Activated CD4-positive, alpha-beta memory T cell treated with anti-CD3 and anti-CD28 coated beads for 36 hours (primary cell): ENCODE results near the gene CAMTA1. TPM values are rescaled to one million over a fixed set of nuclear protein-coding genes. Genes with fewer than 3 reads are reported as not detected.

ENCODE experiments used
- CTCF ChIA-PET: fragments of 350-600 bp; sonication (Branson Sonifier 250); formaldehyde crosslinking; loops from one replicate; lab custom pipeline; 2021; ENCODE audit warnings: antibody characterized with exemption, inconsistent platforms; lab: Charles Lee
- POLR2A ChIA-PET: fragments of 350-600 bp; sonication (Branson Sonifier 250); formaldehyde crosslinking; loops from one replicate; lab custom pipeline; 2021; ENCODE audit warnings: antibody characterized with exemption; lab: Charles Lee
- DNase-seq: peaks from one replicate; pipeline ENCODE4 v3.0.0-alpha.2; 2020
- H3K27ac Mint-ChIP-seq: one replicate; pipeline ENCODE4 v1.8.0; 2021; ENCODE audit warnings: mixed read lengths
- H3K27me3 Mint-ChIP-seq: one replicate; pipeline ENCODE4 v1.8.0; 2021; ENCODE audit warnings: mixed read lengths
- H3K36me3 Mint-ChIP-seq: one replicate; pipeline ENCODE4 v1.8.0; 2021; ENCODE audit warnings: mixed read lengths
- H3K4me1 Mint-ChIP-seq: one replicate; pipeline ENCODE4 v1.8.0; 2021; ENCODE audit warnings: low read depth, mixed read lengths
- H3K4me3 Mint-ChIP-seq: one replicate; pipeline ENCODE4 v1.8.0; 2021; ENCODE audit warnings: mild to moderate bottlenecking, mixed read lengths
- H3K9me3 Mint-ChIP-seq: one replicate; pipeline ENCODE4 v1.8.0; 2021; ENCODE audit warnings: mixed read lengths
- intact Hi-C: fragments of 100-400 bp; cut with micrococcal nuclease; formaldehyde crosslinking; loops from one replicate; pipeline ENCODE4 v1.15.1; 2023
- total RNA-seq, 2 experiments: library from RNA; stranded (reverse); gene quantifications; one replicate each; pipeline ENCODE4 v1.2.3, GENCODE V29; 2021

The CAMTA1 gene
- total RNA-seq, 2 experiments from 2014 or later: 64.7 to 68.9 TPM

DNA sequence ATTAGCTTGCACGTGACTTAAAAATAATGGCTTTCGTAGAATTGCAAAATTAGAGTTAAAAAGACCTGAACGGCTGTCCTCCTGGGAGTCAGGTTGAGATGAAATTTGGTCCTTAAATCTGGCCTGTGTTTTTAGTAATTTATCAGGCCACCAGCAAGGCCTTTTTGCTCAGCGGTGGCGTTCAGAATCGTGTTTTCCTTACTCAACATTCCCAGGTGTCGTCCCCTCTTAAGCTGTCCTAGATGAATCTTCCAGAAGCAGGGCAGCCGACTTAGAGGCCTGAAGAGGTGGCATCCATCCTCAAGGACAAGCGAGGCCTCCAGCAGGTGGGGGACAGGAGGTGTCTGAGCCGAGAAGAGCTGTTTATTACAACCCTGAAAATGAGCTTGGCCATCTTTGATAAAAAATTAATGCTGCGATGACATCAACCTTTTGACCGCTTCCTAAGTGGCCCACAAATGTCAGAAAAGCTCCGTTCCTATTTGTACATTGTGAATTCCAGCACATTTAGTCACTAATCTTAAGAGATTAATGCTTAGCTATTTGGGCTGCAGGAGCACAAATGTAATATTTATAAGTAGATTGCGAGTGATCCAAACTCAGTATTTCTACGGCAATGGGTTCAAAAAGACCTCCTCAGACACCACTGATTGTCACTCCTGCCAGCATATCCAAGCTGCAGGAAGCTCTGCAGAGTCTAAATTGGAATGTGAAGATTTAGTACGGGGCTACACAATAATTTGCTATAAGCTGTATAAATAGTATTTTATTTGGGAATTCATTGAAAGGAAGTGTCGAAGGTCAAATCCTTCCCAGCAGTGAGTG, 641.7 kb downstream of the CAMTA1 start:
- H3K4me1 Mint-ChIP-seq: no peaks in the 10 kb centered on the region
- no peak overlapping the region for H3K4me3 Mint-ChIP-seq
- H3K36me3 Mint-ChIP-seq: no peaks in the 10 kb centered on the region
- intact Hi-C loops: no loop called here
- no peaks in the 10 kb centered on the region for H3K27me3 Mint-ChIP-seq
- H3K27ac Mint-ChIP-seq: no peak overlapping the region
- ChIA-PET CTCF (no interaction called here), POLR2A (no interaction called here)
- no peak for DNase-seq
- H3K9me3 Mint-ChIP-seq: no peaks in the 10 kb centered on the region

DNA sequence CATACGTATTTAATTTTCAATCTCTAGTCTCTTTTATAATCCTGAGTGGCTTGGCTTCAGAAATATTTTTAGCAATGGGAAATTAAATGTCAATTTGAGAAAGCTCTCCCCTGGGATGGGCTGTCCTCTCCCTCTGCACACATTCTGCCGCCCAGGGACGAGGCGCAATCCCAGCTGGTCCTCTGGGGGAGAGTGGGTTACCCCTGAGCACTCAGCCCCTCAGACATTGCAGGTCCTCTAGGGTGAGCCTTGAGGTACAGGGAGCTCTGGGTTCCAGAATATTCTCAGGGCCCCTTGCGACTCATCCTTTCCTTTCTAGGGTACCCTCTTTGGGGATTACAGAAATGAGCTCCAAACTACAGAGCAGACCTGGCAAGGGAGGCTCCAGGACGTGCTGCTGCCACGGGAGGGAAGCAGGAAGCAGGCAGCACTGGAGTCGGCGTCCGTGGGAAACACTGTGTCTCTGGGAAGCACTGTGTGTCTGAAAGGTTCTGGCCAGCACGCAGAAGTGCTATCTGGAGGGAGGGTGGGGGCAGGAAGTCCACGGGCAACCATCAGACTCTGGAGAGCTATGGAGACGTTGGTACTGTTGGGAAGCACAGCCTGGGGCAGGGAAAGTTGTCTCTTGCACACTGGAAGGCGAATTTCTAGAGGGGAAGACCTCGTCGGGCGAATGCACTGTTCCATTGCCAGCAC, 642.5 kb downstream of the CAMTA1 start:
- no peak overlapping the region for H3K27ac Mint-ChIP-seq
- no peaks in the 10 kb centered on the region for H3K36me3 Mint-ChIP-seq
- intact Hi-C loops: no loop called here
- POLR2A ChIA-PET: no interaction called here
- H3K4me3 Mint-ChIP-seq: no peak overlapping the region
- no peaks in the 10 kb centered on the region for H3K27me3 Mint-ChIP-seq
- no peak for DNase-seq
- CTCF ChIA-PET: no interaction called here
- H3K9me3 Mint-ChIP-seq: no peaks in the 10 kb centered on the region
- no peaks in the 10 kb centered on the region for H3K4me1 Mint-ChIP-seq

DNA sequence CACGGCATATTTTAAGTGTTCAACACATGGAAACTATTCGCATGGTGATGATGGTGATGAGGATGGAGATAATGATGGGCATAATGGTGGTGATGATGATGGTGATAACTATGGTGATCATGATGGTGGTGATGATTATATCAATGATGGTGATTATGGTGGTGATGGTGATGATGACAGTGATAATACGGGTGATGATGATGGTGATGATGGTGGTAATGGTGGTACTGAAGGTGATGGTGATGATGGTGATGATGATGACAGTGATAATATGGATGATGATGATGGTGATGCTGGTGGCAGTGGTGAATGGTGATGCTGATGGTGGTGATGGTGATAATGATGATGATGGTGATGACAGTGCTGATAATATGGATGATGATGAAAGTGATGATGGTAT, 644.0 kb downstream of the CAMTA1 start:
- H3K4me3 Mint-ChIP-seq: no peak overlapping the region
- H3K27me3 Mint-ChIP-seq: no peaks in the 10 kb centered on the region
- DNase-seq: no peak
- no peak overlapping the region for H3K27ac Mint-ChIP-seq
- POLR2A ChIA-PET: no interaction called here
- intact Hi-C loops: no loop called here
- peaks cover 4% of the 10 kb centered on the region for H3K9me3 Mint-ChIP-seq
- no peaks in the 10 kb centered on the region for H3K36me3 Mint-ChIP-seq
- CTCF ChIA-PET: no interaction called here
- H3K4me1 Mint-ChIP-seq: no peaks in the 10 kb centered on the region

DNA sequence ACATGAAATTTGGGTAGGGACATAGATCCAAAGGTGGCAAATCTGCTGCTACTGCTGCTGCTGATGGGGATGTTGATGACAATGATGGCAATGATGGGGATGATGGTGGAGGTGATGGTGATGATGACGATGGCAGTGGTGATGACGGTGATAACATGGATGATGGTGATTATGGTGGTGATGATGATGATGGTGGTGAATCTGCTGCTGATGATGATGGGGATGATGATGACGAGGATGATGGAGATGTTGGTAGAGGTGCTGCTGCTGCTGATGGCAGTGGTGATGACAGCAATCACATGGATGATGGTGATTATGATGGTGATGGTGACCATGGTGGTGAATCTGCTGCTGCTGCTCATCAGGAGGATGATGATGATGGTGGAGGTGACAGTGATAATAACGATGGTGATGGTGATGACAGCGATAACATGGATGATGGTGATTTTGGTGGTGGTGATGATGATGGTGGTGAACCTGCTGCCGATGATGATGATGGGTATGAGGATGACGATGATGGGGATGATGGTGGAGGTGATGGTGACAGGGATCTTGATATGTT, 644.9 kb downstream of the CAMTA1 start:
- no peak for DNase-seq
- Mint-ChIP-seq H3K4me3 (no peak overlapping the region), H3K4me1 (no peaks in the 10 kb centered on the region), H3K9me3 (peaks cover 5% of the 10 kb centered on the region), H3K27me3 (no peaks in the 10 kb centered on the region), H3K27ac (no peak overlapping the region), H3K36me3 (no peaks in the 10 kb centered on the region)
- ChIA-PET CTCF (no interaction called here), POLR2A (no interaction called here)
- intact Hi-C loops: no loop called here

DNA sequence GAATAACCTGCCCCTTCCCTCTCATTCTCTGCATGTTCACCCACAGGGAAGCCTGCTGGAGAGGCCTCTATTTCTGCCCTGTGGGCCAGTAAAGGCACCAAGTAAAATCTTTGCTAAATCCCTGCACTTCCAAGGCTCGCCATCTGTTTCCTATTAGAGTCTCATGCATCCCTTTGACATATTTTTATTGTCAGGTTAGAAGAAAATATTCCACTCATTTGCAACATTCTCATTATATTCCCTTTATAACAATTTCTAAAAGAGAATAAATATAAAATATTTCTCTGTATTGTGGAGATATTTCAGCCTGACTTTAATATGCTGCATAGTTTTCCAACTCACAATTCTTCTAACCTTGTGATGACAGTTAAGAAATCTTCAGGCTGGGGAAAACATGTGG, 645.4 kb downstream of the CAMTA1 start:
- no peak for DNase-seq
- H3K9me3 Mint-ChIP-seq: peaks cover 5% of the 10 kb centered on the region
- no peaks in the 10 kb centered on the region for H3K4me1 Mint-ChIP-seq
- H3K4me3 Mint-ChIP-seq: no peak overlapping the region
- ChIA-PET CTCF (no interaction called here), POLR2A (no interaction called here)
- intact Hi-C loops: no loop called here
- H3K36me3 Mint-ChIP-seq: no peaks in the 10 kb centered on the region
- no peak overlapping the region for H3K27ac Mint-ChIP-seq
- H3K27me3 Mint-ChIP-seq: no peaks in the 10 kb centered on the region

DNA sequence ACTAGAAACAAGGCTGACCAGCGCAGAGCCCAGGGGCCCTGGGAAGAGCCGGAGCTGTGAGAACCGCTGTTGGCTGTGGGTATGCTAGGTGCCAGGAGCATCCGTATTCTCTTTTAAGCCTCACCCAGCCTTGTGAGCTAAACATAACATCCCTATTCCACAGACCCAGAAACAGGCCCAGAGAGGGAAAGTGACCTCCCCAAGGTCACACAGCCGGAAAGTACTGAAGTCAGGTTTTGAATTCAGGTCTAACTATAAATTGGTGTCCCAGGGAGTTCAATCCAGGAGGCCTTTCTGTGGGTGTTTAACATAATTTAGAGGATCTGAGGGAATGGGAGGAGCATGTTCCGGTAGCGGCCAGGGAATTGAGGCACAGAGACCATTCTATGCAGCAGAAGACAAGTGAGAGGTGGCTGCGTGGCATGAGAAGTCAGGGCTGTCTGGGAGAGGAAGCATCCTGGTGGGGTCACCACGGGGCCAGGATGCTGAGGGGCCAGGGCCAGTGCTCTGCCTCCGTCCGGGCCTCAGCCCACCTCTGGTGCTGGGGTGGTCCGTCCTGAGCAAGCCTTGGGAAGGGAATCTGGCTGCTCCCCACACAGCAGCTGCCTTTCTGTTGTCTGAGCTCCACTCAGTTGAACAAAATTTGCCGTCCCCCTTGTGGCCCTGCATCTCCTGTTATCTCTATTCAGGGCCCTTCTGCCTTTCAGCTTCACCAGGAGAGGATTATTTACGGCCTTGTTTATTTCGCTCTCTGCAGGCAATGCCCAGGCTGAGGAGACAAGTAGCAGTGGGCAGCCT, 647.0 kb downstream of the CAMTA1 start:
- ChIA-PET POLR2A (no interaction called here), CTCF (no interaction called here)
- H3K4me3 Mint-ChIP-seq: no peak overlapping the region
- H3K27ac Mint-ChIP-seq: no peak overlapping the region
- intact Hi-C loops: no loop called here
- H3K9me3 Mint-ChIP-seq: peaks cover 5% of the 10 kb centered on the region
- H3K27me3 Mint-ChIP-seq: no peaks in the 10 kb centered on the region
- no peaks in the 10 kb centered on the region for H3K4me1 Mint-ChIP-seq
- no peaks in the 10 kb centered on the region for H3K36me3 Mint-ChIP-seq
- no peak for DNase-seq

DNA sequence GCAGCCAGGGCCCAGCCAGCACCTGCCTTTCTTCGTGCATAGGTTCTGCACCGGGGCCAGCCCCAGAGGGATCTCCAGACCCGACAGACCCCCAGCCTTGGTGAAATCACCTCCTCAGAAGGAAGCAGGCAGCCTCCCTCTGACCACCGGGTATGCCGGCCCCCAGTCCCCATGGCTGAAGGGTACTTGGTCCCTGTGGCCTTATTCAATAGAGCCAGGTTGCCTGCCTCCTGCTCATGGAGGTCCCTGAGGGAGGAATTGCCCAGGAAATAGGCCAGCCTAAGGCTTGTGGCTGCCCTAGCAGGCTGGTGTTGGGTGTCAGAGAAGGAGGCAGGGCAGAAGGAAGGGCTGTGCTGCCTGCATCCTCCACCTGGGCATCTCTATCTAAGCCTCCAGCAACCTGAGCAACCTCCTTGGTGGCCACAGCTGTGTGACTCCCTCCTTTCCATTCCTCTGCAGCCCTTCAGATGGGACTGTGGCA, 647.7 kb downstream of the CAMTA1 start:
- H3K36me3 Mint-ChIP-seq: no peaks in the 10 kb centered on the region
- CTCF ChIA-PET: no interaction called here

DNA sequence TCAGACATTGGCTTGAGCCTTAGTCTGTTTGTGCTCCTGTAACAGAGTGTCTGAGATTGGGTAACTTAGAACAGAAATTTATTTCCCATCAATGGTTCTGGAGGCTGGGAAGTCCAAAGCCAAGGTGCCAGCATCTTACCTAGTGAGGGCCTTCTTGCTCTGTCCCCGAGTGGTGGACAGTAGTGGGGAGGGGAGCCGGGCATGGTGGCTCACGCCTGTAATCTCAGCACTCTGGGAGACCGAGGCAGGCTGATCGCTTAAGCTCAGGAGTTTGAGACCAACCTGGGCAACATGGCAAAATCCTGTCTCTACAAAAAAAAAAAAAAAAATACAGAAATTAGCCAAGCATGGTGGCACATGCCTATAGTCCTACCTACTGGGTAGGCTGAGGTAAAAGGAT, 649.3 kb downstream of the CAMTA1 start:
- CTCF ChIA-PET: interaction anchor here (0.6 kb wide), 1 partner anchor 127 kb away, joined by 3 read pairs; no protein-coding TSS in a partner anchor
- Mint-ChIP-seq H3K27me3 (no peaks in the 10 kb centered on the region), H3K4me3 (no peak overlapping the region), H3K36me3 (no peaks in the 10 kb centered on the region), H3K27ac (no peak overlapping the region), H3K4me1 (no peaks in the 10 kb centered on the region), H3K9me3 (peaks cover 5% of the 10 kb centered on the region)
- POLR2A ChIA-PET: no interaction called here
- DNase-seq: no peak
- intact Hi-C loops: no loop called here

More for the DNA sequence above, 647.7 kb downstream of the CAMTA1 start:
- H3K9me3 Mint-ChIP-seq: peaks cover 5% of the 10 kb centered on the region
- H3K4me3 Mint-ChIP-seq: no peak overlapping the region
- no peak for DNase-seq
- no peaks in the 10 kb centered on the region for H3K4me1 Mint-ChIP-seq
- POLR2A ChIA-PET: no interaction called here
- H3K27me3 Mint-ChIP-seq: no peaks in the 10 kb centered on the region
- no peak overlapping the region for H3K27ac Mint-ChIP-seq
- intact Hi-C loops: no loop called here

DNA sequence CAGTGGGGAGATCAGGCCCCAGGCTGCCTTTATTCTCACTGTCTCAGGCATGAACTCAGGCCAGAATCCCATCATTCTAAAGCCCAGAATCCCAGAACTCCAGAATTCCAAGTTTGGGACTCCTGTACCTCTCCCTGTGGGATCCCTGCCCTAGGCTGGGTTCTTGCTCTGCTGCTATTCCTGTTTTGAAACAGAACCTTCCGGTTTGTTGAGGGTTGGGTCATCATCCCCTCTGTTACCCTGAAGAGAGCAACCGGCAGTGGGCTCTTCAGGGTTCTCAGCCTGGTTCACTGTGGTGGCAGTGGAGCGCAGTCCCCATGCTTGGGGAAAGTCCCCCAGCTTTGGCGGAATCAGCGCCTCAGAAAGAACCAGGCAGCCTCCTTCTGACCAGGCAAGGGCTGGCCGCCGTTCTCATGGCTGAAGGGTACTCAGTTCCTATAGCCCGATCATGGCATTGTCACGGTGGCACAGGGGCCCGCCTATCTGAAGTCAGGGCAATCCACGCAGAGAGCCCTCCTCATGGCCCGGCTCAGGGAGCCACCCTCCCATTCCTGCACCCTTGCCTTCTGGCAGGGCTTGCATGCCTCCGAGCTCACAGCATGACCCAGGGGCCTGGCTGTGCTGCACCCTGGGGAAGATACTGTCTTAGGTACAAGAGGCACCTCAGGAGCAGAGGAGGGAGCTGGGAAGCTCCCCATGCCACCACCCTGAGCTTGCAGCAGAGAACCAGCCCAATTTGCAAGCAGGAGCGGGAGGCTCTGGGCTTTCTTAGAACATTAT, 650.2 kb downstream of the CAMTA1 start:
- H3K27ac Mint-ChIP-seq: no peak overlapping the region
- H3K9me3 Mint-ChIP-seq: peaks cover 5% of the 10 kb centered on the region
- H3K4me3 Mint-ChIP-seq: no peak overlapping the region
- no peaks in the 10 kb centered on the region for H3K4me1 Mint-ChIP-seq
- no peaks in the 10 kb centered on the region for H3K36me3 Mint-ChIP-seq
- CTCF ChIA-PET: no interaction called here
- H3K27me3 Mint-ChIP-seq: no peaks in the 10 kb centered on the region
- no peak for DNase-seq
- intact Hi-C loops: no loop called here
- POLR2A ChIA-PET: no interaction called here

DNA sequence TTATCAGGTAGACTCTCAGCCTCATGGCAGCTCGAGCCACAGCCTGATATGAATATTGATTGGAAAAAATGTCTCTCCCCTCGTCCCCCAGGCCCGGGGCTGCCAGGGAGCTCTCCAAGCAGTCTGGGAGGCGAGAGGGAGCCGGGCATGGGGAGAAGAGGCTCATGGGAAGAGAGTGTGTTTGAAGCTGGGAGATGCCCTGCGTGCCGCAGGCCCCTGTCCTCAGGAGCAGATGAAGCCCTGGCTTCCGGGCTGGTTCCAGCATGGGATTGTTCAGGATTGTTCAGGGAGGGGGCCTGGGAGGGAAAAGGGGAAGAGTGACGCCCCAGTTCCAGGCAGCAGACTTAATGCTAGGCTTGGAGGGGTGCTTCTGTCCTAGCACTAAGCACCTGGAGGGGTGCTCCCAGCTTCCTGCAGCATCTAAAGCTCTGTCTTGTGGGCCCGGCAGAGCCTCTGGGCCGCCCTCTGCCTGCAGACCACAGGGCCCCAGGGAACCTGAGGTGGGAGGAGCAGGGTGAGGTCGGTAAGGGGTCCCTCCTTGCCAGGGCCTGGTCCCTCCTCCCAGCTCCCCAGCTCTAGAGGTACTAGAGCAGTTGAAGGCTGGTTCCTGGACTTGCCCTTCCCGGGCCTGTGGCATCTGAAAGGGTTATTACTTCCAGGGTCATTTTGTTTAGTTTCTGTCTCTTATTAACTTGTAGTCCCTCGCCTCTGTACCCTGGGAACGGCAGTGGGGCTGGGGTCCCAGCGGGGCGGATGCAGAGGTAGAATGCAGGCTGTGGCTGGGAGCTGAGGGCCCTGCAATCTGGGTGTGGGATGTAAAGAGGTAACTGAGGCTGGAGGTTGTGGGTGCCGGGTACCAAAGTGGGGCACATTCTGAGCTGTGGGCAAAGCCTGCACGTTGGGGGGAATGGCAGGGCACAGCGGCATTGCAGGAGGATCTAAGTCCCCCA, 651.1 kb downstream of the CAMTA1 start:
- intact Hi-C loops: no loop called here
- Mint-ChIP-seq H3K4me1 (no peaks in the 10 kb centered on the region), H3K27ac (no peak overlapping the region), H3K4me3 (no peak overlapping the region), H3K9me3 (peaks cover 5% of the 10 kb centered on the region), H3K27me3 (no peaks in the 10 kb centered on the region), H3K36me3 (no peaks in the 10 kb centered on the region)
- CTCF ChIA-PET: interaction anchor here (0.6 kb wide), 1 partner anchor 211 kb away, joined by 3 read pairs; no protein-coding TSS in a partner anchor
- DNase-seq: no peak
- POLR2A ChIA-PET: no interaction called here

DNA sequence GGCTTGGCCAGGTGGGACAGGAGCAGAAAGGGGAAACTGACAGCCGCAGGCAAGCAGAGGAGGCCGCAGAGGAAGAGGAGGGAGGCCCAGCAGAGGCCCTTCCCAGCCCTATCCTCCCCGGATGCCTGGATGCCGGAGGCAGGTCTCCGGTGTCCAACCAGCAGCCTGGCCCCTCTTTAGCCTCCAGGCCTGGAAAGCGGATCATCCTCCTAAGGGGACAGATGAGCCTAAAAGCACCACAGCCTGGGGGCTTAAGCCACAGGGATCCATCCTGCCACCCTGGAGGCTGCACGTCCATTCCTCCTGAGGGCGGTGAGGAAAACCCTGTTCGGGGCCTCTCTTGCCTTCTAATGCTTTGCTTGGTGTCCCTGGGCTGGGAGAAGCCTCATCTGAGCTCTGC, 651.8 kb downstream of the CAMTA1 start:
- Mint-ChIP-seq H3K4me3 (no peak overlapping the region), H3K9me3 (peaks cover 5% of the 10 kb centered on the region), H3K27me3 (no peaks in the 10 kb centered on the region), H3K4me1 (no peaks in the 10 kb centered on the region), H3K27ac (no peak overlapping the region), H3K36me3 (no peaks in the 10 kb centered on the region)
- POLR2A ChIA-PET: no interaction called here
- CTCF ChIA-PET: no interaction called here
- intact Hi-C loops: no loop called here
- no peak for DNase-seq
